ENCODE measurements around the gene TCHP.

GRCh38 chr12:109880938-109881337 is 19.1 kb upstream of the TCHP start:
- TF ChIP-seq CTCF (IDR thresholded peaks at IDR 0.05; ENCODE audit: insufficient read depth, low read length, poor library complexity, severe bottlenecking) (no peak), EZH2phosphoT487 (conservative IDR thresholded peaks at IDR 0.05; ENCODE audit: low read length) (no peak)
